GM12878 (cell line): ENCODE data around the gene SMAD2. TPM values are rescaled to one million over a fixed set of nuclear protein-coding genes. Genes with fewer than 3 reads are reported as not detected.

Source experiments
- ATAC-seq: fragments of 200-7000 bp; cut with Tn5 transposase; 3 replicates; pipeline ENCODE4 v1.9.1; 2020; ENCODE audit warnings: mild to moderate bottlenecking, moderate library complexity
- BruUV-seq: library from RNA; stranded (reverse); fragments of 400-500 nt; replicated peaks from 2 replicates; lab custom pipeline; 2021; lab: Mats Ljungman, UMichigan
- CTCF ChIA-PET: fragments of 300-600 bp; sonication (Branson Sonifier 250); formaldehyde crosslinking; extraction: SDS; loops from one replicate; lab custom pipeline; 2021; ENCODE audit warnings: inconsistent platforms; lab: Yijun Ruan, JAX
- POLR2A ChIA-PET: fragments of 350-600 bp; formaldehyde crosslinking; extraction: SDS; loops from one replicate; lab custom pipeline; 2021; ENCODE audit warnings: inconsistent platforms; lab: Charles Lee
- RAD21 ChIA-PET: fragments of 300-600 bp; sonication (Branson Sonifier 250); formaldehyde crosslinking; loops from one replicate; lab custom pipeline; 2023; ENCODE audit warnings: antibody characterized with exemption; ENCODE audit not compliant: unreplicated experiment; lab: Charles Lee
- SMC1A ChIA-PET: fragments of 300-600 bp; sonication (Branson Sonifier 250); formaldehyde crosslinking; loops from one replicate; lab custom pipeline; 2023; ENCODE audit not compliant: unreplicated experiment, uncharacterized antibody; lab: Charles Lee
- DNase-seq: peaks from one replicate; pipeline ENCODE4 v3.0.0-alpha.2; 2011; ENCODE audit warnings: low read depth, low spot score
- FAIRE-seq: peaks from 3 replicates; lab custom pipeline; 2011; peaks lifted over from hg19 to GRCh38; lab: Jason Lieb, UNC
- H2AFZ ChIP-seq: 2 replicates; pipeline ENCODE4 v1.6.0; 2011; ENCODE audit warnings: low read depth, low read length, control low read depth; ENCODE audit not compliant: control insufficient read depth
- H3K27ac ChIP-seq: 2 replicates; pipeline ENCODE4 v1.5.1; 2011; ENCODE audit warnings: control low read depth; ENCODE audit not compliant: control insufficient read depth, insufficient read depth
- H3K27me3 ChIP-seq, 2 experiments: replicated peaks in 1 of 2; 2 replicates each; pipeline versions ENCODE4 v1.6.0 to v1.6.1; 2011; ENCODE audit warnings: low read length in 1 of 2; ENCODE audit not compliant: control insufficient read depth in 2 of 2, insufficient read depth in 2 of 2
- H3K36me3 ChIP-seq, 2 experiments: 2 replicates each; pipeline ENCODE4 v1.5.1; 2011; ENCODE audit warnings: low read length in 1 of 2; ENCODE audit not compliant: control insufficient read depth in 2 of 2, insufficient read depth in 2 of 2
- H3K4me1 ChIP-seq: 2 replicates; pipeline ENCODE4 v1.6.1; 2011; ENCODE audit warnings: mild to moderate bottlenecking, low read length, moderate library complexity, mixed read lengths; ENCODE audit not compliant: control insufficient read depth, insufficient read depth
- H3K4me2 ChIP-seq: 2 replicates; pipeline ENCODE4 v1.6.0; 2011; ENCODE audit warnings: control low read depth; ENCODE audit not compliant: control insufficient read depth, insufficient read depth
- H3K4me3 ChIP-seq: fragments of 200-600 bp; sonication (generic); 2 replicates; pipeline ENCODE4 v1.5.1; 2016
- H3K79me2 ChIP-seq: 2 replicates; pipeline ENCODE4 v1.6.0; 2011; ENCODE audit warnings: low read length; ENCODE audit not compliant: control insufficient read depth, insufficient read depth
- H3K9ac ChIP-seq: 2 replicates; pipeline ENCODE4 v1.8.0; 2011; ENCODE audit warnings: low read length, control low read depth, mixed read lengths; ENCODE audit not compliant: control insufficient read depth, insufficient read depth
- H3K9me3 ChIP-seq: replicated peaks from 3 replicates; pipeline ENCODE4 v1.5.1; 2011; ENCODE audit warnings: mild to moderate bottlenecking, low read length; ENCODE audit not compliant: control insufficient read depth, insufficient read depth
- H4K20me1 ChIP-seq: 2 replicates; pipeline ENCODE4 v1.6.0; 2011; ENCODE audit not compliant: control insufficient read depth, insufficient read depth
- CBX3 ChIP-seq: fragments of 200-600 bp; sonication (generic); IDR thresholded peaks from 2 replicates; pipeline ENCODE4 v1.6.1; 2016; ENCODE audit warnings: low read depth, borderline replicate concordance
- CHD2 ChIP-seq: IDR thresholded peaks from 2 replicates; pipeline ENCODE4 v1.6.1; 2011; ENCODE audit warnings: low read depth, low read length, improper control_type of control experiment, borderline replicate concordance
- CREB1 ChIP-seq: IDR thresholded peaks from 2 replicates; pipeline ENCODE4 v1.6.1; 2012; ENCODE audit warnings: low read depth, mild to moderate bottlenecking, inconsistent platforms
- DPF2 ChIP-seq: fragments of 450-650 bp; IDR thresholded peaks from 2 replicates; pipeline ENCODE4 v1.6.1; 2017; ENCODE audit warnings: mild to moderate bottlenecking
- ETV6 ChIP-seq, 2 experiments: fragments of 450-650 bp in 1 of 2; IDR thresholded peaks in 1 of 2; conservative IDR thresholded peaks in 1 of 2; 2 replicates each; pipeline ENCODE4 v1.6.1; 2014; ENCODE audit warnings: antibody characterized with exemption in 1 of 2, borderline replicate concordance in 1 of 2, low read depth in 1 of 2, mild to moderate bottlenecking in 1 of 2, moderate library complexity in 1 of 2
- GATAD2B ChIP-seq: fragments of 450-650 bp; conservative IDR thresholded peaks from 2 replicates; pipeline ENCODE4 v1.6.1; 2017; ENCODE audit warnings: low read depth, mild to moderate bottlenecking, moderate library complexity
- HDAC2 ChIP-seq: fragments of 200-600 bp; sonication (generic); IDR thresholded peaks from 2 replicates; pipeline ENCODE4 v1.6.1; 2017
- JUND ChIP-seq: IDR thresholded peaks from 2 replicates; pipeline ENCODE4 v1.6.1; 2012; ENCODE audit warnings: low read depth, mild to moderate bottlenecking, low read length, improper control_type of control experiment, moderate library complexity
- KDM1A ChIP-seq: fragments of 200-600 bp; sonication (generic); IDR thresholded peaks from 2 replicates; pipeline ENCODE4 v1.6.1; 2016; ENCODE audit warnings: borderline replicate concordance
- NBN ChIP-seq: fragments of 450-650 bp; IDR thresholded peaks from 2 replicates; pipeline ENCODE4 v1.6.1; 2016
- NFYA ChIP-seq: IDR thresholded peaks from 2 replicates; pipeline ENCODE4 v1.6.1; 2011; ENCODE audit warnings: low read depth, mild to moderate bottlenecking, low read length, improper control_type of control experiment, borderline replicate concordance
- POLR2A ChIP-seq: IDR thresholded peaks from 2 replicates; pipeline ENCODE4 v1.6.1; 2011; ENCODE audit warnings: low read depth, mild to moderate bottlenecking, low read length
- RELA ChIP-seq: fragments of 450-650 bp; IDR thresholded peaks from 2 replicates; pipeline ENCODE4 v1.8.0; 2014; ENCODE audit warnings: borderline replicate concordance; ENCODE audit not compliant: partially characterized antibody
- TAF1 ChIP-seq: IDR thresholded peaks from 2 replicates; pipeline ENCODE4 v1.6.1; 2011; ENCODE audit warnings: mild to moderate bottlenecking, low read depth, low read length, borderline replicate concordance
- ZNF24 ChIP-seq: fragments of 450-650 bp; IDR thresholded peaks from 2 replicates; pipeline ENCODE4 v1.6.1; 2017; ENCODE audit warnings: antibody characterized with exemption, mild to moderate bottlenecking
- WGBS: methylation state at CpG from one replicate; pipeline ENCODE4 v1.1.6; 2016; ENCODE audit warnings: low lambda C conversion rate; ENCODE audit not compliant: insufficient replicate concordance, insufficient coverage; ENCODE audit errors: missing lambda C conversion rate; 5-methylcytosine and 5-hydroxymethylcytosine counted together
- in situ Hi-C: fragments of 300-500 bp; cut with MboI; formaldehyde crosslinking; loops from 9 replicates; pipeline ENCODE4 v1.14.3; 2018; ENCODE audit warnings: mixed read lengths
- intact Hi-C: fragments of 100-400 bp; cut with micrococcal nuclease; formaldehyde crosslinking; loops from one replicate; pipeline ENCODE4 v1.14.2; 2022; ENCODE audit not compliant: unreplicated experiment
- polyA plus RNA-seq, 11 experiments: library from polyadenylated mRNA; depleted of rRNA in 4 of 11; unstranded in 6 of 11; stranded (reverse) in 5 of 11; fragments of >200 nt; fragmentation: Nextera tagmentation in 4 of 11; fragmentation: Illumina TruSeq in 1 of 11; extraction: Ambion mirVana in 4 of 11; extraction: Trizol in 1 of 11; gene quantifications; 1 replicate in 1 of 11; 2 replicates in 10 of 11; pipeline versions ENCODE4 v1.2.1 to v1.2.3, GENCODE V29; 2011 to 2016; ENCODE audit warnings: inconsistent platforms in 2 of 11, missing spikeins in 2 of 11, low read depth in 1 of 11
- total RNA-seq, 4 experiments: library from RNA; depleted of rRNA in 3 of 4; stranded (reverse); fragments of >200 nt in 3 of 4; fragmentation: Illumina TruSeq in 1 of 4; extraction: Trizol in 1 of 4; gene quantifications; 2 replicates each; pipeline versions ENCODE4 v1.2.1 to v1.2.3, GENCODE V29; 2013 to 2021
- TF ChIP-seq, protein P1 (sequence below): fragments of 450-650 bp; formaldehyde crosslinking; IDR thresholded peaks from 2 replicates; pipeline ENCODE4 v1.5.0; 2022; ENCODE audit warnings: mild to moderate bottlenecking, missing genetic modification characterization

SMAD2 gene
- total and polyA plus RNA-seq, 10 of the 15 experiments (the other 5 are each of a cell fraction or from before 2014, with no cell fraction given), result 28.8 to 111 (median 65.8) TPM

DNA sequence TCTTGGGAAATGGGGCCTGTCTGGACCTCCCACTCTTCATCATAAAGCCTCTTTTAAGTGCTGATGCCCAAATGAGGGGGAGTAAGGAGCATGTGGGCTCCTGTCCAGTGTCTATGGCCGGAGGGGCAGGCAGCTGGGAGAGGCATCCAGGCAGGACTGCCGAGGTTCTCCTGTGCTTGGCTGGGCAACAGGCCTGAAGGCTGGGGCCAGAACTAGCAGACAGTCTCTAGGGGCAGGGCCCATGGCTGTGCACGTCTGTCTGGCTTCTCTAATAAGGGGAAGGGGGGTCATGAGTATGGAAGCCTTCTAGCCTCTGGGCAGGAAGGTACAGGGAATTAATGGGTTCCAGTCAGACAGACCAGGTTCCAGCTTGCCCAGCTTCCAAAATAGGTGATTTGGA, 128.6 kb downstream of the SMAD2 start:
- H3K9ac ChIP-seq, result no peak overlapping the region
- no peak overlapping the region for H3K4me2 ChIP-seq
- H3K4me3 ChIP-seq, result no peak overlapping the region
- ChIA-PET CTCF (no interaction called here), SMC1A (no interaction called here), POLR2A (no interaction called here), RAD21 (no interaction called here)
- no peaks in the 10 kb centered on the region; a peak in 1 of 4 replicates for H3K27me3 ChIP-seq
- BruUV-seq, result no TSS peak
- H3K9me3 ChIP-seq, result no peaks in the 10 kb centered on the region; the same call in 2 of the 3 replicates
- H2AFZ ChIP-seq, result no peak overlapping the region
- 3% methylated on average over 3 of the region's 3 CpGs for WGBS
- FAIRE-seq, result no peak
- H3K4me1 ChIP-seq, result no peaks in the 10 kb centered on the region
- no peaks in the 10 kb centered on the region for H3K36me3 ChIP-seq
- no peak for TF ChIP-seq CREB1
- no peak for TF ChIP-seq NBN
- no peak for TF ChIP-seq KDM1A
- no peak for TF ChIP-seq NFYA
- DNase-seq, result no peak
- no peak for ATAC-seq
- H3K27ac ChIP-seq, result no peak overlapping the region
- no peaks in the 10 kb centered on the region for H3K79me2 ChIP-seq
- no peaks in the 10 kb centered on the region for H4K20me1 ChIP-seq
- intact Hi-C loops (no loop called here), in situ Hi-C loops (no loop called here)

DNA sequence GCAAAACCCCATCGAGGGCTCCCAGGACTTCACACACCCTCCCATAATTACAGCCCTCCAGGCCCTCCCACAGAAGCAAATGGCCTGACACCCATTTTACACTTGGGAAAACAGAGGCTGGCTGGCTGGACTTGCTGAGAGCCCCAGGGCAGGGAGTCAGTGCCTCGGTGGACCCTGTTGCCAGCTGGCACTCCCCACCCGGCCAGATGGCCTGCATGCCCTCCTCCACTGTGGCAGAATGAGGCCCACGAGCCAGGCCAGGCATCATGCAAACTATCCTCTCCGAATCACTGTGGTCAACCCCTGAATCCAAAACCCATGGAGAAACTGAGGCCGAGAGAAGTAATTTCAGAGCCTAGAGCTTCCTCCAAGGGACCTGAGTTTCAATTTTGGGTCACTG, 129.7 kb downstream of the SMAD2 start:
- no peaks in the 10 kb centered on the region; a peak in 1 of 4 replicates for H3K27me3 ChIP-seq
- H4K20me1 ChIP-seq, result no peaks in the 10 kb centered on the region
- no peak overlapping the region for H2AFZ ChIP-seq
- no TSS peak for BruUV-seq
- intact Hi-C loops, result no loop called here
- H3K4me3 ChIP-seq, result no peak overlapping the region
- no peak for DNase-seq
- ChIA-PET POLR2A (no interaction called here), SMC1A (no interaction called here), RAD21 (no interaction called here)
- H3K79me2 ChIP-seq, result no peaks in the 10 kb centered on the region
- in situ Hi-C loops, result no loop called here
- no peaks in the 10 kb centered on the region for H3K36me3 ChIP-seq
- no peaks in the 10 kb centered on the region for H3K4me1 ChIP-seq
- 20% methylated on average over 6 of the region's 6 CpGs for WGBS
- H3K4me2 ChIP-seq, result no peak overlapping the region
- H3K9ac ChIP-seq, result no peak overlapping the region
- H3K27ac ChIP-seq, result no peak overlapping the region
- TF ChIP-seq CBX3, result no peak
- no peak for TF ChIP-seq ZNF24
- TF ChIP-seq GATAD2B, result no peak
- no peak for TF ChIP-seq JUND
- no peak for TF ChIP-seq TAF1
- TF ChIP-seq RELA, result no peak
- no peak for TF ChIP-seq POLR2A
- TF ChIP-seq HDAC2, result no peak
- no peak for TF ChIP-seq ETV6 (conservative IDR thresholded peaks at IDR 0.05 in 1 of 2, IDR thresholded peaks at IDR 0.05 in 1 of 2; ENCODE audit: borderline replicate concordance in 1 of 2, low read depth in 1 of 2)
- TF ChIP-seq, protein P1, sequence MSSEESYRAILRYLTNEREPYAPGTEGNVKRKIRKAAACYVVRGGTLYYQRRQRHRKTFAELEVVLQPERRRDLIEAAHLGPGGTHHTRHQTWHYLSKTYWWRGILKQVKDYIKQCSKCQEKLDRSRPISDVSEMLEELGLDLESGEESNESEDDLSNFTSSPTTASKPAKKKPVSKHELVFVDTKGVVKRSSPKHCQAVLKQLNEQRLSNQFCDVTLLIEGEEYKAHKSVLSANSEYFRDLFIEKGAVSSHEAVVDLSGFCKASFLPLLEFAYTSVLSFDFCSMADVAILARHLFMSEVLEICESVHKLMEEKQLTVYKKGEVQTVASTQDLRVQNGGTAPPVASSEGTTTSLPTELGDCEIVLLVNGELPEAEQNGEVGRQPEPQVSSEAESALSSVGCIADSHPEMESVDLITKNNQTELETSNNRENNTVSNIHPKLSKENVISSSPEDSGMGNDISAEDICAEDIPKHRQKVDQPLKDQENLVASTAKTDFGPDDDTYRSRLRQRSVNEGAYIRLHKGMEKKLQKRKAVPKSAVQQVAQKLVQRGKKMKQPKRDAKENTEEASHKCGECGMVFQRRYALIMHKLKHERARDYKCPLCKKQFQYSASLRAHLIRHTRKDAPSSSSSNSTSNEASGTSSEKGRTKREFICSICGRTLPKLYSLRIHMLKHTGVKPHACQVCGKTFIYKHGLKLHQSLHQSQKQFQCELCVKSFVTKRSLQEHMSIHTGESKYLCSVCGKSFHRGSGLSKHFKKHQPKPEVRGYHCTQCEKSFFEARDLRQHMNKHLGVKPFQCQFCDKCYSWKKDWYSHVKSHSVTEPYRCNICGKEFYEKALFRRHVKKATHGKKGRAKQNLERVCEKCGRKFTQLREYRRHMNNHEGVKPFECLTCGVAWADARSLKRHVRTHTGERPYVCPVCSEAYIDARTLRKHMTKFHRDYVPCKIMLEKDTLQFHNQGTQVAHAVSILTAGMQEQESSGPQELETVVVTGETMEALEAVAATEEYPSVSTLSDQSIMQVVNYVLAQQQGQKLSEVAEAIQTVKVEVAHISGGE (CRISPR knock-in tag), result no peak
- no peak for TF ChIP-seq DPF2
- TF ChIP-seq CHD2, result no peak
- TF ChIP-seq, all 136 proteins: peak for 0
- CTCF ChIA-PET, result no interaction called here
- no peaks in the 10 kb centered on the region for H3K9me3 ChIP-seq
- ATAC-seq (no peak), FAIRE-seq (no peak)
